Measurements from ENCODE around the gene DMD. TPM values are rescaled to one million over a fixed set of nuclear protein-coding genes. Genes with fewer than 3 reads are reported as not detected.

Gene DMD
- polyA plus RNA-seq, 2 of the 4 experiments (the other 2 are of a cell fraction), result 0.03 TPM; not detected in 1

DNA sequence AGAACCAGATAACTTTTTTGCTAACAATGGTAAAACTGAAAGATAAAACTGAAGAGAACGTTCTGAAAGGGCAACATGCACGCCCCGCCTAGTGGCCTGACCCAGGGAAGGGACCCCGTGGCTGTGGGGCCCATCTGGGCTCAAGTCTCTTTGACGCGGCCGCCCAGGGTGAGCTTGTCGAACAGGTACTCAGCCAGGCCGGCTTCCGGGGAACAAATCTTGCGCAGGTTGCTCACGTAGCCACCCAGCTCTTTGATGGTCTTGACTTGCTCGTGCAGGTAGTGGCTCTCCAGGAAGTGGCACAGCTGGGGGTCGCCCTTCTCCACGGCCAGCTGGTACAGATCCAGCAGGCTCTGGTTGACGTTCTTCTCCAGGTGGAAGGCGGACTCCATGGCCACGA is 2140.1 kb downstream of the DMD start:
- WGBS (ENCODE audit: missing lambda C conversion rate), result 3% methylated on average over 4 of the region's 18 CpGs

DNA sequence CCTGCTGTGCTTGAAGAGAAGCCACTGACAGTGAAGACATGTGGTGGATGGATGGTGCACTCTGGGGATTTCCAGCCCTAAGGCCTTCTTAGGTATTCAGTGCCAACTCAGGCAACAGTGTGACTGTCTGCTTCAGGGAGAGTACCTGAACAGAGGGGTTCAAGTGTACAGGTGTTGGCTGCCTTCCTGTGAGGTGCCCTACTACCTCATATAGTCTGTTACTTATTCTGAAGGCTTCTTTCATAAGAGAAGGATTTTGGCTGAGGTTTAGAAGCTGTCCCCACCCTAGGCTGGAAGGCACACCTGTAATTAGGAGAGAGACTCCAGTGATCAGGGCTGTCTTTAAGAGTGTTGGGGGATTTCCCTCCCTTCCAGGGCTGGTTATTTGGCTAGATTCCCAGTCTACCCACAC is 2141.3 kb downstream of the DMD start:
- no peaks in the 10 kb centered on the region for H3K4me1 ChIP-seq
- no peak for DNase-seq (ENCODE audit: low read depth in 1 of 2, low spot score in 1 of 2)
- no peak for ATAC-seq
- POLR2A ChIA-PET, result no interaction called here
- no peak overlapping the region for H3K4me2 ChIP-seq
- TF ChIP-seq CBX8 (IDR thresholded peaks at IDR 0.05), result no peak
- no peak for TF ChIP-seq MAFK (IDR thresholded peaks at IDR 0.05; ENCODE audit: partially characterized antibody)
- no peak for TF ChIP-seq BHLHE40 (IDR thresholded peaks at IDR 0.05; ENCODE audit: low read depth, low read length)
- no peak for TF ChIP-seq CBX2 (IDR thresholded peaks at IDR 0.05; ENCODE audit: borderline replicate concordance, low read depth)
- TF ChIP-seq, protein P1, sequence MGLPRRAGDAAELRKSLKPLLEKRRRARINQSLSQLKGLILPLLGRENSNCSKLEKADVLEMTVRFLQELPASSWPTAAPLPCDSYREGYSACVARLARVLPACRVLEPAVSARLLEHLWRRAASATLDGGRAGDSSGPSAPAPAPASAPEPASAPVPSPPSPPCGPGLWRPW (IDR thresholded peaks at IDR 0.05), result no peak
- TF ChIP-seq, protein P2, sequence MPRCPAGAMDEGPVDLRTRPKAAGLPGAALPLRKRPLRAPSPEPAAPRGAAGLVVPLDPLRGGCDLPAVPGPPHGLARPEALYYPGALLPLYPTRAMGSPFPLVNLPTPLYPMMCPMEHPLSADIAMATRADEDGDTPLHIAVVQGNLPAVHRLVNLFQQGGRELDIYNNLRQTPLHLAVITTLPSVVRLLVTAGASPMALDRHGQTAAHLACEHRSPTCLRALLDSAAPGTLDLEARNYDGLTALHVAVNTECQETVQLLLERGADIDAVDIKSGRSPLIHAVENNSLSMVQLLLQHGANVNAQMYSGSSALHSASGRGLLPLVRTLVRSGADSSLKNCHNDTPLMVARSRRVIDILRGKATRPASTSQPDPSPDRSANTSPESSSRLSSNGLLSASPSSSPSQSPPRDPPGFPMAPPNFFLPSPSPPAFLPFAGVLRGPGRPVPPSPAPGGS (IDR thresholded peaks at IDR 0.05), result no peak
- TF ChIP-seq JUNB (IDR thresholded peaks at IDR 0.05), result no peak
- TF ChIP-seq HEYL (CRISPR knock-in tag; IDR thresholded peaks at IDR 0.05), result no peak
- no peak for TF ChIP-seq CHD4 (IDR thresholded peaks at IDR 0.05; ENCODE audit: borderline replicate concordance)
- no peak overlapping the region for H3K4me3 ChIP-seq
- FAIRE-seq, result no peak
- no peak overlapping the region for H3K27ac ChIP-seq
- CTCF ChIA-PET, result no interaction called here
- no peaks in the 10 kb centered on the region for H3K9me3 ChIP-seq

More for the DNA sequence above, 2140.1 kb downstream of the DMD start:
- H3K4me1 ChIP-seq, result no peaks in the 10 kb centered on the region
- no peak for ATAC-seq
- TF ChIP-seq POLR2A (IDR thresholded peaks at IDR 0.05; ENCODE audit: low read length), result no peak
- TF ChIP-seq CBX2 (IDR thresholded peaks at IDR 0.05; ENCODE audit: borderline replicate concordance, low read depth), result no peak
- no peak for TF ChIP-seq ZNF302 (CRISPR knock-in tag; IDR thresholded peaks at IDR 0.05)
- DNase-seq (ENCODE audit: low read depth in 1 of 2, low spot score in 1 of 2), result no peak
- no peak for FAIRE-seq
- H3K4me2 ChIP-seq, result no peak overlapping the region
- H3K4me3 ChIP-seq, result no peak overlapping the region
- ChIA-PET CTCF (no interaction called here), POLR2A (no interaction called here)
- no peak overlapping the region for H3K27ac ChIP-seq
- H3K9me3 ChIP-seq, result no peaks in the 10 kb centered on the region

Small RNAs within 50 kb of the gene (small RNA-seq; reads per million reads assigned to genes)
- 0 reads per million in 6 experiments for gene MIR3915
- 0 reads per million in 6 experiments for gene MIR548F5
- 0 reads per million in 6 experiments for gene RNA5SP501
- 0 reads per million in 6 experiments for gene RNU6-894P

Data from A549 (cell line).